ENCODE data around the gene COBLL1. TPM values are rescaled to one million over a fixed set of nuclear protein-coding genes. Genes with fewer than 3 reads are reported as not detected.

COBLL1 gene
- total RNA-seq, 1 experiment from 2014 or later: 3.5 TPM

DNA sequence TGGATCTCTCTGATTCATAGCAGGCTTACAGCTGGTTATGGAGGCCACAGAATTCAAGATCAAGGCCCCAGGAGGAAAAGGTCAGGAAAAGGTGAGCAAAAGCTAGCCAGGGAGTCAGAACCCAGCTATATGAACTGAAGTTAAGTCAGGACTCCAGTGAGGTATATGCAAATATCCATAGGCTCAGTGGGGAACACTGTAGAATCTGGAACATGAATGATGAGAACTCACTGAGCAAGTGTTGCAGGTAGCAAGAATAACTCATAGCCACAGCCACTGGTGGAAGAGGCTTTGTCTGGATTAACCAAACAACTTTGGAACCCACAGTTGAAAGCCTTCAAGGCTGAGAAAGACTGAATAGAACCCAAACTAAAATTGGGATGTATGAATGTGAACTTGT lies 24.7 kb downstream of the COBLL1 start:
- Histone ChIP-seq H3K27me3 (ENCODE audit: control insufficient read depth, insufficient read depth, low read length) (no peaks in the 10 kb centered on the region), H3K36me3 (replicated peaks; ENCODE audit: control insufficient read depth, insufficient read depth, low read length) (no peaks in the 10 kb centered on the region), H3K4me3 (ENCODE audit: insufficient read depth, low read depth, low read length) (no peak overlapping the region)
- DNase-seq: no peak

- Histone ChIP-seq H3K4me3 (ENCODE audit: insufficient read depth, low read depth, low read length) (no peak overlapping the region), H3K36me3 (replicated peaks; ENCODE audit: control insufficient read depth, insufficient read depth, low read length) (no peaks in the 10 kb centered on the region), H3K27me3 (ENCODE audit: control insufficient read depth, insufficient read depth, low read length) (no peaks in the 10 kb centered on the region)
- no peak for DNase-seq
These were observed 25.6 kb downstream of the COBLL1 start for GRCh38 chr2:164816046-164816445.

DNA sequence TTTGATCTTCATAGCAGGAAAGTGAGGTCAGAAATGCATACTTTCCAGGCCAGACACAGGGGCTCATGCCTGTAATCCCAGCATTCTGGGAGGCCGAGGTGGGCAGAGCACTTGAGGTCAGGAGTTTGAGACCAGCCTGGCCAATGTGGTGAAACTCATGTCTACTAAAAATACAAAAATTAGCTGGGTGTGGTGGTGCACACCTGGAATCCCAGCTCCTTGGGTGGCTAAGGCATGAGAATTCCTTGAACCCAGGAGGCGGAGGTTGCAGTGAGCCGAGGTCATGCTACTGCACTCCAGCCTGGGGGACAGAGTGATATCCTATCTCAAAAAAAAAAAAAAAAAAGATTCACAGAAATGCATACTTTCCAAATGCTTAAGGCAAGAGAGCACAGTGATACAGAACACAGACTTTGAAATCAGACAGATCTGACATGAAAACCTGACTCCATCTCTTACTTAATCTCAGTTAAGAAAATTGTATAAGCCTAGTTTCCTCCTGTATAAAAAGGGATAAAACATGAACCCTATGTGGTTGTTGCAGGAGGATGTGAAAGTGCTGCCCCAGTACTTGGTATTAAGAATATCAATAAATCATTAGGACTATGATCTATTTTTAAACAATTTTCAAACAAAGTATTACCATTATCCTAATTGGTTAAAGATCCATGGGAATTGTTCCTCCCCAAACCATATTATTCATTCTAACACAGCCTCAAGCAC lies 26.4 kb downstream of the COBLL1 start:
- DNase-seq: no peak
- Histone ChIP-seq H3K27me3 (ENCODE audit: control insufficient read depth, insufficient read depth, low read length) (no peaks in the 10 kb centered on the region), H3K36me3 (replicated peaks; ENCODE audit: control insufficient read depth, insufficient read depth, low read length) (no peaks in the 10 kb centered on the region), H3K4me3 (ENCODE audit: insufficient read depth, low read depth, low read length) (no peak overlapping the region)

DNA sequence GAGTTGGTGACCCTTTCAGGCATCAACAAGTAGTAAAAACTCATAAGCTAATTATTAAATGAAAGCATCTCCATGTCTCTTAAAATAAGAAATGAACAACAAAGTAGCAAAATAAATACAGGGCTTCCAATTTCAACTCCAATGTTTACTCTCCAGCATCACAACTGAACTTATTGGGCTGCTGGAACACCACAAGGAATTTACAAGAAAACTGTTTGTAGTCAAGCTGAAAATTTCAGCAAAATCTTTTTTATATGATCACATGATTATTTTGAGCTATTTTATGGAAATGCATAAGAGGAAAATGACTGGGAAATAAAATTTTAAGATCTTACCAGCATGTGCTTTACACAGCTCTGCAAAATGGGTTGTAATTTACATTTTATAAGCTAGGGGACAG lies 28.1 kb downstream of the COBLL1 start:
- Histone ChIP-seq H3K36me3 (replicated peaks; ENCODE audit: control insufficient read depth, insufficient read depth, low read length) (no peaks in the 10 kb centered on the region), H3K4me3 (ENCODE audit: insufficient read depth, low read depth, low read length) (no peak overlapping the region), H3K27me3 (ENCODE audit: control insufficient read depth, insufficient read depth, low read length) (no peaks in the 10 kb centered on the region)
- no peak for DNase-seq

DNA sequence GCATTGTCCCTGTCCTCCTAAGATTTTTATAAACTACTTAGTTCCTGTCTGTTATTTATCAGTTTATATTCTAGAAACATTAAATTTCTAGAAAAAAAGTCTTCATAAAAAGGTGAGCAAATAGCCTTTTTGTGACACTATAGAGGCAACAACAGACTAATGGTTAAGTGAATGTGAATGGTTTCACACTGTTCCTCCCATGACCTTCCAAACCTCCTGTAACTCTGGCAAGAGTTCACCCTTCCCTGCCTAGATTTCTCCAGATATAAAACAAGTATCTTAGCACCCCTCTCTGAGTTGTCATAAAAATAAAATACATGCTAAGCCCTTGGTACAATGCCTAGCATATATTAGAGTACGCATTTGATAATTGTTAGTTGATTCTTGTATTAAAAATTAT lies 29.2 kb downstream of the COBLL1 start:
- H3K36me3 ChIP-seq (replicated peaks; ENCODE audit: control insufficient read depth, insufficient read depth, low read length): no peaks in the 10 kb centered on the region
- DNase-seq: no peak
- no peak overlapping the region for H3K4me3 ChIP-seq (ENCODE audit: insufficient read depth, low read depth, low read length)
- H3K27me3 ChIP-seq (ENCODE audit: control insufficient read depth, insufficient read depth, low read length): no peaks in the 10 kb centered on the region

DNA sequence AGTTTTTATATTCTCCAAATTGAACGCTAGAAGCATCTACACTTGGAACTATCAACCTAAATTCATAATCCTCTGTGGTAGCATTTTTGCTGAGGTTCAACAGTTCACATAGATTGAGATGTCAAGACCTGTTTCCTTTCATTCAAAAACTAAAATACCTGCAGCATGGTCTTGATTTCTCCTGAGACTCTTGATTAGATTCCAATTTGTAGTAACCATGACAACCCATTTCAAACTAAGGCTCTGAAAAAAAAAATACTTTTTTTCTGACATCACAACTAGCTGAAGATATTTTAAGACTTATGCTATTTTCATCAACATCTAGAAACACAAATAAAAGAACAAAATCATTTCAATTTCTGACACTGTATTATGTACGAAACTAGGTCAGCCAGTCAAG lies 29.8 kb downstream of the COBLL1 start:
- DNase-seq: no peak
- Histone ChIP-seq H3K27me3 (ENCODE audit: control insufficient read depth, insufficient read depth, low read length) (no peaks in the 10 kb centered on the region), H3K36me3 (replicated peaks; ENCODE audit: control insufficient read depth, insufficient read depth, low read length) (no peaks in the 10 kb centered on the region), H3K4me3 (ENCODE audit: insufficient read depth, low read depth, low read length) (no peak overlapping the region)

DNA sequence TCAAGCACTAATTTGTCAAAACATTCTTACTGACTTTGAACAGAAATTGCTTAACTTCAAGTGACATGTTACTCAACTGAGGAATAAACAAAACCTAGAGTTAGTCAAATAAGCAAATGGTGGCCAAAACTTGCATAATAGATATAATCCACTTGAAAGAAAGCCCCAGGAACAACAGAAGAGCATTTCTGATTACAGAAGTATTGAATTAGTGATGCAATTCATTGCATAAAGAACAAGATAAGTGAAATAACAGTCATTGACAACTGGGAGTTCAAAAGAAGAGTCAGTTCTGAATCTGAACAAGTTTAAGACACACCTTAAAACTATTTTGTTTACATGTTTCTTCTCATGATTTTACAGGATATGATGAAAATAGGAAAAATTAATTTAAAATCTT lies 30.8 kb downstream of the COBLL1 start:
- H3K36me3 ChIP-seq (replicated peaks; ENCODE audit: control insufficient read depth, insufficient read depth, low read length): no peaks in the 10 kb centered on the region
- no peaks in the 10 kb centered on the region for H3K27me3 ChIP-seq (ENCODE audit: control insufficient read depth, insufficient read depth, low read length)
- no peak for DNase-seq
- H3K4me3 ChIP-seq (ENCODE audit: insufficient read depth, low read depth, low read length): no peak overlapping the region

- Histone ChIP-seq H3K4me3 (ENCODE audit: insufficient read depth, low read depth, low read length) (no peak overlapping the region), H3K27me3 (ENCODE audit: control insufficient read depth, insufficient read depth, low read length) (no peaks in the 10 kb centered on the region), H3K36me3 (replicated peaks; ENCODE audit: control insufficient read depth, insufficient read depth, low read length) (no peaks in the 10 kb centered on the region)
- no peak for DNase-seq
These were observed 32.8 kb downstream of the COBLL1 start for GRCh38 chr2:164808776-164809175.

- DNase-seq: no peak
- no peak overlapping the region for H3K4me3 ChIP-seq (ENCODE audit: insufficient read depth, low read depth, low read length)
- no peaks in the 10 kb centered on the region for H3K27me3 ChIP-seq (ENCODE audit: control insufficient read depth, insufficient read depth, low read length)
- no peaks in the 10 kb centered on the region for H3K36me3 ChIP-seq (replicated peaks; ENCODE audit: control insufficient read depth, insufficient read depth, low read length)
These were observed 37.7 kb downstream of the COBLL1 start for GRCh38 chr2:164803776-164804466.

DNA sequence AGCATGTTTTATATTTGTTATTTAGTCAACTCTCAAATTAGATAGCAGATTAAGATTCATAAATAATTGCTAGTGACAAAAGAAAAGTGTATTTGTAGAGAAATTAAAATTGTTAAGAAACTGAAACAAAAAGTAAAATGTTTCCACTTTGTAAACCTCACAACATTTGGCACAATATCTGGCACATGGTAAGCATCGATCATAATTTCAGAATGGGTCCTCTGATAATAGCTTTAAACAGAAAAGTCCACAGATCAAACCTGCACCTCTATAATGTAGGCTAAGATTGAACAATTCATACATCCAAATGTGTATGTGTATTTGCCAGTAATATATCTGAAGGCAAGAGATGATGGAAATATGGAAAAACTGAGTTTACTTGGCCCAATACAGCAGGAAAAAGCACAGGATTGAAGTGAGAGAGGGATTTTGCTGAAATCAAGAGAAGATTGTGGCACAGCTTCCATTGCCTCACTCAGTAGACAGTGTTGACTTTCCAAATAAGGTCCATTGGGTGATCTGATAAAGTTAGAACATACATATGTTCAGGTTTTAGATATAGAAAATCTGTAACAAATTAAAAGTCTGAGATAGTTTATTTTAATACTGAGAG lies 39.4 kb downstream of the COBLL1 start:
- no peak overlapping the region for H3K4me3 ChIP-seq (ENCODE audit: insufficient read depth, low read depth, low read length)
- no peak for DNase-seq
- no peaks in the 10 kb centered on the region for H3K36me3 ChIP-seq (replicated peaks; ENCODE audit: control insufficient read depth, insufficient read depth, low read length)
- no peaks in the 10 kb centered on the region for H3K27me3 ChIP-seq (ENCODE audit: control insufficient read depth, insufficient read depth, low read length)

DNA sequence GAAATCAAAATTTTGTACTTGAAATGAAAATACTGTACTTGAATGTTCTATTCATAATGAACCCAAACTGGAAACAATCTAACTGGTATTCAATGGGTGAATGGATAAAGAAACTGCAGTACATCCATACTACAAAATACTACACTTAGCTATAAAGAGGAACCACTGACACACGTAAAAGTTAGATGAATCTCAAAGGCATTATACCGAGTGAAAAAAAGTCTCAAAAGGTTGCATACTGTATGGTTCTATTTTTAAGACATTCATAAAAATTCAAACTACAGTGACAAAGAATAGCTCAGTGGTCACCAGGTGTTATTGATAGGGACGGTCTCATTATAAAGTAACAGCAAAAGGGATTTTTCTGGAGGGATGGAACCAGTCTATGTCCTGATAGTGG lies 41.1 kb downstream of the COBLL1 start:
- Histone ChIP-seq H3K36me3 (replicated peaks; ENCODE audit: control insufficient read depth, insufficient read depth, low read length) (no peaks in the 10 kb centered on the region), H3K4me3 (ENCODE audit: insufficient read depth, low read depth, low read length) (no peak overlapping the region), H3K27me3 (ENCODE audit: control insufficient read depth, insufficient read depth, low read length) (no peaks in the 10 kb centered on the region)
- no peak for DNase-seq

GRCh38 chr2:164797627-164798026 lies 44.0 kb downstream of the COBLL1 start:
- H3K27me3 ChIP-seq (ENCODE audit: control insufficient read depth, insufficient read depth, low read length): no peaks in the 10 kb centered on the region

GRCh38 chr2:164796999-164797398 lies 44.6 kb downstream of the COBLL1 start:
- Histone ChIP-seq H3K4me3 (ENCODE audit: insufficient read depth, low read depth, low read length) (no peak overlapping the region), H3K36me3 (replicated peaks; ENCODE audit: control insufficient read depth, insufficient read depth, low read length) (no peaks in the 10 kb centered on the region), H3K27me3 (ENCODE audit: control insufficient read depth, insufficient read depth, low read length) (no peaks in the 10 kb centered on the region)
- no peak for DNase-seq

More at GRCh38 chr2:164797627-164798026, 44.0 kb downstream of the COBLL1 start:
- DNase-seq: no peak
- H3K4me3 ChIP-seq (ENCODE audit: insufficient read depth, low read depth, low read length): no peak overlapping the region
- H3K36me3 ChIP-seq (replicated peaks; ENCODE audit: control insufficient read depth, insufficient read depth, low read length): no peaks in the 10 kb centered on the region

- no peak for DNase-seq
- Histone ChIP-seq H3K36me3 (replicated peaks; ENCODE audit: control insufficient read depth, insufficient read depth, low read length) (no peaks in the 10 kb centered on the region), H3K4me3 (ENCODE audit: insufficient read depth, low read depth, low read length) (no peak overlapping the region), H3K27me3 (ENCODE audit: control insufficient read depth, insufficient read depth, low read length) (no peaks in the 10 kb centered on the region)
These were observed 47.0 kb downstream of the COBLL1 start for GRCh38 chr2:164794432-164795231.
